ENCODE results near the gene RDH8. TPM values are rescaled to one million over a fixed set of nuclear protein-coding genes. Genes with fewer than 3 reads are reported as not detected.

Gene RDH8
- total RNA-seq, 1 experiment from 2014 or later = not detected

DNA sequence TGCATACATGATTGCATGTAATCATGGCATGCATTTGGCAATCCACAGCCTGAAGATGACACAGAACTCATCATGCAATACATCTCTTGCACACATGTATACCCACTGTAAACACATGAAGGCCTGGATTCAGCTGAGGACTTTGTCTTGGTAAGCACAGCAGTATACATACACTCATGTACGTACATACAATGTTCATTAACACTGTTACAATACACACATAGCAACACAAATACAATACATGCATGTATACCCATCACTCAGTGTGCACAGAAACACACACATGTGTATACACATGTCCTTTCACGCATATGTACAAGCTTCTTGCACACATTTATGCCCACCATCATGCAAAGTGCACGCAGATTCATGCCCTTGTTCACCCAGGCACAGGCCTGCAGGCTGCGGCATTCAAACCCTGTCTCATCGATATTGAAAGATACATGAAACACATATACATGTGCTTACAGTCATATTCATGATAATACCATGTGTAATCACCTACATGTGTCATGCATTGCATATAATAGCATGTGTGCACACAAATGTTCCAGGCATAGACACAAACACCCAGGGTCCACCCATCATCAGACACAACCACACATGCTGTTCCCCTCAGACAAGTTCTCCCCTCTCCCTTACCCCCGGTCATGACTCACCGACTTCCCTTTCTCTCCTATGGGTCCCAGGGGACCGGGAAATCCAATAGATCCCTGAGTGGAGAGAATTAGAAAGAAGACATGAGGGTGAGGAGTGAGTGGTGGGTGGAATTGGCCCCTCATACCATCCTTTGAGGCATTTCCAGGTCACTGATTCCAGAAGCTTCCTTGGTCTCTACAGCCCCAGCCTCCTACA, 31.6 kb upstream of the RDH8 start:
- Histone ChIP-seq H2BK20ac (ENCODE audit: low read depth, low read length, poor library complexity, severe bottlenecking) (no peak overlapping the region), H3K56ac (ENCODE audit: insufficient read length, low read depth, low read length) (no peak overlapping the region), H2BK120ac (ENCODE audit: low read depth, low read length, poor library complexity, severe bottlenecking) (no peak overlapping the region), H3K27ac (ENCODE audit: insufficient read length, low read depth, low read length) (no peak overlapping the region), H2BK15ac (ENCODE audit: low read depth, low read length) (no peak overlapping the region), H3K23me2 (ENCODE audit: insufficient read length, low read depth, low read length, poor library complexity, severe bottlenecking) (no peaks in the 10 kb centered on the region), H3K9ac (ENCODE audit: extremely low read depth, insufficient read length, low read length) (no peak overlapping the region), H3K79me1 (ENCODE audit: insufficient read depth, low read depth, low read length, poor library complexity, severe bottlenecking) (no peaks in the 10 kb centered on the region), H3K23ac (ENCODE audit: insufficient read length, low read depth, low read length) (no peak overlapping the region), H3K4me1 (ENCODE audit: insufficient read depth, low read length) (no peaks in the 10 kb centered on the region), H3K27me3 (ENCODE audit: insufficient read depth, low read length) (no peaks in the 10 kb centered on the region), H4K8ac (replicated peaks; ENCODE audit: insufficient read length, low read depth, low read length) (no peak overlapping the region), H3T11ph (ENCODE audit: low read length) (no peak overlapping the region), H4K5ac (ENCODE audit: insufficient read length, low read depth, low read length) (no peak overlapping the region), H2BK5ac (ENCODE audit: insufficient read length, low read length) (no peak overlapping the region), H2AFZ (ENCODE audit: low read length) (no peak overlapping the region), H3K18ac (ENCODE audit: insufficient read length, low read depth, low read length) (no peak overlapping the region), H3K79me2 (ENCODE audit: insufficient read depth, low read length) (no peaks in the 10 kb centered on the region), H4K20me1 (ENCODE audit: control insufficient read depth, insufficient read depth, insufficient read length) (no peaks in the 10 kb centered on the region), H3K4ac (ENCODE audit: low read depth, low read length) (no peak overlapping the region), H2AK5ac (ENCODE audit: insufficient read length, low read length) (no peak overlapping the region), H4K91ac (ENCODE audit: insufficient read length, low read depth, low read length) (no peak overlapping the region), H3K9me3 (ENCODE audit: control insufficient read depth, low read depth, low read length) (no peaks in the 10 kb centered on the region), H3K4me2 (ENCODE audit: insufficient read depth, insufficient read length, low read length) (no peak overlapping the region), H2BK12ac (ENCODE audit: insufficient read length, low read depth, low read length) (no peak overlapping the region), H3K14ac (ENCODE audit: insufficient read depth, low read length) (no peak overlapping the region)
- no peak overlapping the region for H3K27ac Mint-ChIP-seq
- peaks cover 11% of the 10 kb centered on the region for H3K27me3 Mint-ChIP-seq (ENCODE audit: low read depth)
- TF ChIP-seq, protein P1, sequence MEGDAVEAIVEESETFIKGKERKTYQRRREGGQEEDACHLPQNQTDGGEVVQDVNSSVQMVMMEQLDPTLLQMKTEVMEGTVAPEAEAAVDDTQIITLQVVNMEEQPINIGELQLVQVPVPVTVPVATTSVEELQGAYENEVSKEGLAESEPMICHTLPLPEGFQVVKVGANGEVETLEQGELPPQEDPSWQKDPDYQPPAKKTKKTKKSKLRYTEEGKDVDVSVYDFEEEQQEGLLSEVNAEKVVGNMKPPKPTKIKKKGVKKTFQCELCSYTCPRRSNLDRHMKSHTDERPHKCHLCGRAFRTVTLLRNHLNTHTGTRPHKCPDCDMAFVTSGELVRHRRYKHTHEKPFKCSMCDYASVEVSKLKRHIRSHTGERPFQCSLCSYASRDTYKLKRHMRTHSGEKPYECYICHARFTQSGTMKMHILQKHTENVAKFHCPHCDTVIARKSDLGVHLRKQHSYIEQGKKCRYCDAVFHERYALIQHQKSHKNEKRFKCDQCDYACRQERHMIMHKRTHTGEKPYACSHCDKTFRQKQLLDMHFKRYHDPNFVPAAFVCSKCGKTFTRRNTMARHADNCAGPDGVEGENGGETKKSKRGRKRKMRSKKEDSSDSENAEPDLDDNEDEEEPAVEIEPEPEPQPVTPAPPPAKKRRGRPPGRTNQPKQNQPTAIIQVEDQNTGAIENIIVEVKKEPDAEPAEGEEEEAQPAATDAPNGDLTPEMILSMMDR (conservative IDR thresholded peaks at IDR 0.05) = no peak
- H3K9me3 Mint-ChIP-seq = no peaks in the 10 kb centered on the region; a peak in 1 of 5 replicates
- WGBS (ENCODE audit: extremely low coverage, insufficient read length, low lambda C conversion rate) = no CpG with 5 or more reads among the region's 8 CpGs
- DNase-seq = no peak
- H3K4me1 Mint-ChIP-seq = peaks cover 4 to 7% of the 10 kb centered on the region in 2 experiments
- no peaks in the 10 kb centered on the region for H3K36me3 Mint-ChIP-seq (ENCODE audit: insufficient read depth in 1 of 3, low read depth in 3 of 3)
- no peak overlapping the region for H3K4me3 Mint-ChIP-seq
